Calu3 (cell line): Measurements from ENCODE around the gene SEC14L5. TPM values are rescaled to one million over a fixed set of nuclear protein-coding genes. Genes with fewer than 3 reads are reported as not detected.

ENCODE experiments used
- BruUV-seq: library from RNA; stranded (reverse); fragments of 400-500 nt; replicated peaks from 2 replicates; lab custom pipeline; 2021; lab: Mats Ljungman, UMichigan
- CTCF ChIA-PET: fragments of 300-600 bp; sonication (Branson Sonifier 250); formaldehyde crosslinking; loops from one replicate; lab custom pipeline; 2022; ENCODE audit warnings: antibody characterized with exemption; lab: Charles Lee
- DNase-seq: peaks from one replicate; pipeline ENCODE4 v3.0.0; 2022
- H3K27ac Mint-ChIP-seq: one replicate; pipeline ENCODE4 v1.8.0; 2022; ENCODE audit warnings: mixed read lengths; ENCODE audit not compliant: unreplicated experiment
- H3K27me3 Mint-ChIP-seq: one replicate; pipeline ENCODE4 v1.8.0; 2022; ENCODE audit warnings: mixed read lengths; ENCODE audit not compliant: unreplicated experiment
- H3K36me3 Mint-ChIP-seq: one replicate; pipeline ENCODE4 v1.8.0; 2022; ENCODE audit warnings: mild to moderate bottlenecking, moderate library complexity, mixed read lengths; ENCODE audit not compliant: insufficient read depth, unreplicated experiment
- H3K4me1 Mint-ChIP-seq: one replicate; pipeline ENCODE4 v1.8.0; 2022; ENCODE audit warnings: mild to moderate bottlenecking, low read depth, mixed read lengths; ENCODE audit not compliant: unreplicated experiment
- H3K4me3 Mint-ChIP-seq: one replicate; pipeline ENCODE4 v1.8.0; 2022; ENCODE audit warnings: mild to moderate bottlenecking, low read depth, moderate library complexity, mixed read lengths; ENCODE audit not compliant: unreplicated experiment
- H3K9me3 Mint-ChIP-seq: one replicate; pipeline ENCODE4 v1.8.0; 2022; ENCODE audit warnings: low read depth, mixed read lengths; ENCODE audit not compliant: unreplicated experiment
- CTCF ChIP-seq: fragments of 200-600 bp; IDR thresholded peaks from one replicate; pipeline ENCODE4 v1.8.0; 2022; ENCODE audit warnings: antibody characterized with exemption; ENCODE audit not compliant: unreplicated experiment
- intact Hi-C: fragments of 100-400 bp; cut with micrococcal nuclease; formaldehyde crosslinking; loops from one replicate; pipeline ENCODE4 v1.10.0; 2022; ENCODE audit not compliant: unreplicated experiment
- total RNA-seq: library from RNA; stranded (reverse); gene quantifications from 2 replicates; pipeline ENCODE4 v1.2.3, GENCODE V29; 2022

Gene SEC14L5
- total RNA-seq, 1 experiment from 2014 or later, result 0.52 TPM

GRCh38 chr16:4922721-4923342 lies 35.3 kb upstream of the SEC14L5 start:
- H3K27me3 Mint-ChIP-seq, result no peaks in the 10 kb centered on the region
- peaks cover 56% of the 10 kb centered on the region for H3K4me1 Mint-ChIP-seq
- H3K4me3 Mint-ChIP-seq, result no peak overlapping the region
- intact Hi-C loops, result no loop called here
- no peak for DNase-seq
- H3K27ac Mint-ChIP-seq, result no peak overlapping the region
- no peak for TF ChIP-seq CTCF
- BruUV-seq, result no TSS peak
- H3K9me3 Mint-ChIP-seq, result peaks cover 6% of the 10 kb centered on the region
- peaks cover 44% of the 10 kb centered on the region for H3K36me3 Mint-ChIP-seq
- CTCF ChIA-PET, result no interaction called here

GRCh38 chr16:4923853-4924252 lies 34.3 kb upstream of the SEC14L5 start:
- Mint-ChIP-seq H3K27ac (no peak overlapping the region), H3K9me3 (peaks cover 6% of the 10 kb centered on the region), H3K4me1 (peaks cover 46% of the 10 kb centered on the region), H3K36me3 (peaks cover 38% of the 10 kb centered on the region), H3K27me3 (no peaks in the 10 kb centered on the region), H3K4me3 (no peak overlapping the region)
- no TSS peak for BruUV-seq
- CTCF ChIA-PET, result no interaction called here
- intact Hi-C loops, result loop anchor here (2.0 kb wide), 1 partner anchor 41 kb away; no protein-coding TSS in a partner anchor
- no peak for TF ChIP-seq CTCF
- DNase-seq, result no peak

- CTCF ChIA-PET, result interaction anchor here (0.6 kb wide), 1 partner anchor 18 kb away, joined by 5 read pairs; no protein-coding TSS in a partner anchor
- BruUV-seq, result no TSS peak
- Mint-ChIP-seq H3K4me1 (peaks cover 37% of the 10 kb centered on the region), H3K4me3 (peak overlapping the region; percentile 66), H3K27ac (peak overlapping the region; percentile 94), H3K27me3 (no peaks in the 10 kb centered on the region), H3K9me3 (peaks cover 6% of the 10 kb centered on the region), H3K36me3 (peaks cover 39% of the 10 kb centered on the region)
- intact Hi-C loops, result loop anchor here (2.0 kb wide), 1 partner anchor 42 kb away; no protein-coding TSS in a partner anchor
- peak; percentile 95 for DNase-seq
- TF ChIP-seq CTCF, result no peak
These were observed 33.4 kb upstream of the SEC14L5 start for GRCh38 chr16:4924593-4925292.

GRCh38 chr16:4925293-4925607 lies 32.9 kb upstream of the SEC14L5 start:
- CTCF ChIA-PET, result interaction anchor here (0.6 kb wide), 1 partner anchor 18 kb away, joined by 5 read pairs; no protein-coding TSS in a partner anchor
- peak overlapping the region; percentile 94 for H3K27ac Mint-ChIP-seq
- no peak for TF ChIP-seq CTCF
- intact Hi-C loops, result loop anchor here (2.0 kb wide), 1 partner anchor 42 kb away; no protein-coding TSS in a partner anchor
- peaks cover 36% of the 10 kb centered on the region for H3K4me1 Mint-ChIP-seq
- BruUV-seq, result no TSS peak
- no peaks in the 10 kb centered on the region for H3K27me3 Mint-ChIP-seq
- H3K9me3 Mint-ChIP-seq, result peaks cover 6% of the 10 kb centered on the region
- peaks cover 39% of the 10 kb centered on the region for H3K36me3 Mint-ChIP-seq
- no peak for DNase-seq
- peak overlapping the region; percentile 66 for H3K4me3 Mint-ChIP-seq
